22Rv1 (cell line): ENCODE data around the gene LMOD2.
"Not testable (repeated sequence)": the region's sequence is repeated elsewhere in the genome, so short reads cannot be mapped to it uniquely, and the experiment has no call there.

Experiments
- H3K27ac ChIP-seq: fragments of 450-650 bp; 2 replicates; pipeline ENCODE4 v1.5.1; 2017
- ZFX ChIP-seq: fragments of 450-650 bp; IDR thresholded peaks from 2 replicates; pipeline ENCODE4 v1.6.1; 2017; ENCODE audit warnings: antibody characterized with exemption, borderline replicate concordance
- TF ChIP-seq, protein P1 (sequence below): fragments of 450-650 bp; IDR thresholded peaks from 2 replicates; pipeline ENCODE4 v1.5.1; 2017; ENCODE audit warnings: mild to moderate bottlenecking

The LMOD2 gene

DNA sequence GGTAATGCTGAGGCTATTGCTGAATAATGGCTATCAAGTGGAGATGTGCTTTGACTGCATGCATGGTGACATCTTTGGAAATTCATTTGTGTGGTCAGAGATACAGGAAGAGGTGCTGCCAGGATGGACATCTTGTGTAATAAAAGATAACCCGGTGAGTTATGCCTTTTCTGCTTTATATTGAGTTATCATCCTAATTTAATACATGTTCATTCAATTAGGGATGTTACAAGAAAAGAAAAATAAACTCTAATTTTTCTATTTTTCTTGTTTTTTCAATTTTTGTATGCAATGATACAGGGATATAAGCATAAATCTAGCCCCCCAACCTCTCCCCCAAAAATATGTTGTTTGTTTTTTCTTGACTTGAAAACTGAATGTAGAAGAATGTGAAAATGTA lies 26.4 kb upstream of the LMOD2 start:
- H3K27ac ChIP-seq = no peak overlapping the region
- TF ChIP-seq, protein P1, sequence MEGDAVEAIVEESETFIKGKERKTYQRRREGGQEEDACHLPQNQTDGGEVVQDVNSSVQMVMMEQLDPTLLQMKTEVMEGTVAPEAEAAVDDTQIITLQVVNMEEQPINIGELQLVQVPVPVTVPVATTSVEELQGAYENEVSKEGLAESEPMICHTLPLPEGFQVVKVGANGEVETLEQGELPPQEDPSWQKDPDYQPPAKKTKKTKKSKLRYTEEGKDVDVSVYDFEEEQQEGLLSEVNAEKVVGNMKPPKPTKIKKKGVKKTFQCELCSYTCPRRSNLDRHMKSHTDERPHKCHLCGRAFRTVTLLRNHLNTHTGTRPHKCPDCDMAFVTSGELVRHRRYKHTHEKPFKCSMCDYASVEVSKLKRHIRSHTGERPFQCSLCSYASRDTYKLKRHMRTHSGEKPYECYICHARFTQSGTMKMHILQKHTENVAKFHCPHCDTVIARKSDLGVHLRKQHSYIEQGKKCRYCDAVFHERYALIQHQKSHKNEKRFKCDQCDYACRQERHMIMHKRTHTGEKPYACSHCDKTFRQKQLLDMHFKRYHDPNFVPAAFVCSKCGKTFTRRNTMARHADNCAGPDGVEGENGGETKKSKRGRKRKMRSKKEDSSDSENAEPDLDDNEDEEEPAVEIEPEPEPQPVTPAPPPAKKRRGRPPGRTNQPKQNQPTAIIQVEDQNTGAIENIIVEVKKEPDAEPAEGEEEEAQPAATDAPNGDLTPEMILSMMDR = no peak
- TF ChIP-seq ZFX = no peak

DNA sequence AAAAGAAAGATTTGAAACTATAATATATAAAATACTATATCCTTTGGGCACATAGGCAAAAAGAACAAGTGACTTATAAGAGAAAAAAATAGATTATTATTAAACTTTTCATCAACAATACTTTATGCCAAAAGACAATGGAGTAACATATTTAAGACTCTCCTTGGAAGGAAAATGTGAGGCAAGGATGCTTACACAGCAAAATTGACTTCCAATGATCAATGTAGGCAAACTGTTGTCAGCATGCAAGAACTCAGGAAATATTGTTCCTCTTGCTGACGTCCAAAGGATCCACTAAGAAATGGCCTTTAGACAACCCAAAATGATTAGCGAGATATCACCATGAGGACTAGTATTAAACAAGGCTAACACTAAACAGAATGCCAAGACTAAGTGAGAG lies 22.9 kb upstream of the LMOD2 start:
- H3K27ac ChIP-seq = no peak overlapping the region
- TF ChIP-seq, protein P1 = no peak
- no peak for TF ChIP-seq ZFX

DNA sequence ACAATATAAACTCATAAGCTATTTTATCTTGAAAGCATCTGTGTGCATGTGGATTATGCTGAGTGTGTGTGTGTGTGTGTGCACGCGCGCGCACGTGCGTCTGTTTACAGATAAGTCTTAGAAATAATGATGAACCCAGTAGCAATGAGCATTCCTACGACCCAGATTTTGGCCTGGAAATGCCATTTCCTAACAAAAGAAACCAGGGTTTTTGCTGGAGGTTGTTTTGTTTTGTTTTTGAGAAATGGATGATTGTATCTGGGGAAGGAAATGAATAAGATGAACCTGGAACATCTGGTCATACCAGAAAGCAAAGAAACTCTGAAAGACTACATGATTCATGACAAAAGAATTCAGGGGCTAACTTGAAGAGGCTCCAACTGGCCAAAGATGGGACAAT lies 22.1 kb upstream of the LMOD2 start:
- no peak overlapping the region for H3K27ac ChIP-seq
- no peak for TF ChIP-seq ZFX
- TF ChIP-seq, protein P1 = no peak

DNA sequence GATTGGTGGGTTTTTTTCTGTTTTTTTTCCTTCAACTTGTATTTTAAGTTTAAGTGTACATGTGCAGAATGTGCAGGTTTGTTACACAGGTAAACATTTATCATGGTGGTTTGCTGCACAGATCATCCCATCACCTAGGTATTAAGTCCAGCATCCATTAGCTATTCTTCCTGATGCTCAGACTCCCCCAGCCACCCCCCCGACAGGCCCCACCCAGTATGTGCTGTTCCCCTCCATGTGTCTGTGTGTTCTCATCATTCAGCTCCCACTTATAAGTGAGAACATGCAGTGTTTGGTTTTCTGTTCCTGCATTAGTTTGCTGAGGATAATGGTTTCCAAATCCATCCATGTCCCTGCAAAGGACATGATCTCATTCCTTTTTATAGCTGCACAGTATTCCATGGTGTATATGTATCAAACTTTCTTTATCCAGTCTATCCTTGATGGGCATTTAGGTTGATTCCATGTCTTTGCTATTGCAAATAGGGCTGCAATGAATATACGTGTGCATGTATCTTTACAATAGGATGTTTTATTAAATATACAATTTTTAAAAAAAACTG lies 21.6 kb upstream of the LMOD2 start:
- H3K27ac ChIP-seq = not testable (repeated sequence)

DNA sequence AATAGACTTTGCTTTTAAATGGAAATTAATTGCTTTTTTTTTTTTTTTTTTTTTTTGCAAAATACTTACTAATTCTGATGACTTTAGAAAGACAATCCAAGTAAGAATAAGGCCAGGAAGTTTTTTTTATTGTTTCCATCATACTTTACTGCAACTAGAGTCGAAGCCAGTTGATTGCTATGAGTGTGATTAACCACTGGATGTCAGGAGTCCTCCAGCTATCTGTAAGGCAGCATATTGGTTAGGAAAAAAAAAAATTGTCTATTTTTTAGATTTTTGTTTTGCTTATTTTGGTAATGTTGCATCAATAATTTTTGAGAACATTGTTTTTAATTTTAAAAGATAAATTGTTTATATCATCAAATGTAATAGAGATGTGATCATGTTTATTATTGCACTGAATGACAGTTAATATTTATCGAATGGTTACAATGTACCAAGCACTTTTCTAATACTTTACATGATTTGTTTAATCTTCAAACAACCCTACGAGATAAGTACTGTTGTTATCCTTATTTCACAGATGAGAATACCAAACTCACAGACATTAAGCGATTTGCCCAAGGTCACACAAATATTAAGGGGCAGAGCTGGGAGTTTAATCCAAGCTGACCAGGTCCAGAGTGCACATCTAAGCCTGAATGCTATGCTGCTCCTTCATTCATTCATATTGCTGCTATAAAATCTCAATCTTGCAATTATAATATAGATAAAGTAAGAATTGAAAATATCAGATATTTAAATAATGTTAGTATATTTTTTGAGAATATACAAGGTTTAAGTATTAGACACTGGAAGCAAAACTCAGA lies 19.9 kb upstream of the LMOD2 start:
- TF ChIP-seq, protein P1 = peak; percentile 80
- no peak for TF ChIP-seq ZFX
- no peak overlapping the region for H3K27ac ChIP-seq

DNA sequence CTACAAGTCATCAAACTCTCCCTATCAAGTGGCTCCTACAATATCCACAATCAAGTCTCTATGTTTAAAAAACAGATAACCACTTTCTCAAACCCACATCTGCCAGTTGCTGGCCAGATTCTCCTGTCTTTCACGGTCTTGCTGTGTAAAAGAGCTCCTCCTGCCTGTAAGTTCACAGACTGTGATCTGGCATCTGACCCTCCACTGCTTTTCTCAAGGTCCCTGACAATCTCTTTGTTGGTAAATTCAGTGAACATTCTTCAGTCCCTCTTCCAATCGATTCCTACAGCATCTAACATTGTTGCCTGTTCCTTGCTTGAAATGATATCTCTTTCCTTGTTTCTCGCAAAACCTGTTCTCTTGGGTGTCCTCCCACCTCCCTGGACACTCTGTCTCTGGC lies 18.5 kb upstream of the LMOD2 start:
- no peak for TF ChIP-seq ZFX
- TF ChIP-seq, protein P1 = peak; percentile 19; the same call in 1 of the 2 replicates

DNA sequence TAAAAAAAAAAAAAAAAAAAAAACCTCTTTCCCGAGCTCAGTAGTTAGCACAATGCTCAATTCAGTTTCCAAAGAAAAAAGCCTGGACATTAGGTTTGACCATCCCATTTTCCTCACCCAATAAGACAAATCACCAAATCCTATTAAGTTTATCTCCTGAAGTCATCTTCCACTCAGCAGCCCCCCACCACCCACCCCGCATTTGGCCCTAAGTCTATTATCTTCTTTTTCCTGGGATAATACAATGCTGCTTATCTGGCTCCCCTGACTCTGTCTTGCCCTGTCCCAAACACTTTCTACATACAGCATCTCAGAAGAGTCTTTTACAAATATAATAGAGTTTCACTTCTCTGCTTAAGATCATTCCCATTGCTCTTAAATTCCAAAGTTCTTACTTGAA lies 17.8 kb upstream of the LMOD2 start:
- no peak overlapping the region for H3K27ac ChIP-seq
- TF ChIP-seq, protein P1 = no peak
- no peak for TF ChIP-seq ZFX

More for the DNA sequence above, 18.5 kb upstream of the LMOD2 start:
- no peak overlapping the region for H3K27ac ChIP-seq
